ENCODE measurements around the gene DLGAP1. TPM values are rescaled to one million over a fixed set of nuclear protein-coding genes. Genes with fewer than 3 reads are reported as not detected.
"Not testable (repeated sequence)": the region's sequence is repeated elsewhere in the genome, so short reads cannot be mapped to it uniquely, and the experiment has no call there.

DLGAP1 gene
- under 1 TPM in 4 of 6 experiments, not detected in 2; 0.09 to 0.31 (median 0.18) TPM for total RNA-seq
- long read RNA-seq, result 0 reads

GRCh38 chr18:4455113-4455811, at the start of gene DLGAP1:
Gene DLGAP1, minus strand, starts transcription at chr18:4455307.
- intact Hi-C loops (cut with DNase I), result no loop called here
- no CpG with 5 or more reads among the region's 75 CpGs for WGBS (ENCODE audit: insufficient coverage, low coverage, low lambda C conversion rate, missing lambda C conversion rate)
- Histone ChIP-seq H3K4me3 (peak within 1 kb of the TSS in 1 of 3 donors; percentile 39), H3K9me3 (no peaks in the 10 kb centered on the region), H3K36me3 (no peaks in the 10 kb centered on the region), H3K27ac (no peak within 1 kb of the TSS), H3K4me1 (peaks cover 0 to 14% (median 0%) of the 10 kb centered on the region in 4 donors), H3K27me3 (no peaks in the 10 kb centered on the region)
- ATAC-seq (peak; percentile 65 to 89 (median 80)), DNase-seq (peak; percentile 41 to 64 (median 47))
- TF ChIP-seq CTCF (IDR thresholded peaks at IDR 0.05) (no peak), POLR2A (IDR thresholded peaks at IDR 0.05) (no peak)

- H3K4me1 ChIP-seq; H3K9me3 ChIP-seq; DNase-seq; ATAC-seq; H3K27me3 ChIP-seq; H3K4me3 ChIP-seq; H3K36me3 ChIP-seq; H3K27ac ChIP-seq; intact Hi-C loops (cut with DNase I): not testable (repeated sequence)
- 60% methylated on average over 3 of the region's 4 CpGs for WGBS (ENCODE audit: insufficient coverage, low coverage, low lambda C conversion rate, missing lambda C conversion rate)
Measured at GRCh38 chr18:4494703-4495284, 39.7 kb upstream of the DLGAP1 start.

- Histone ChIP-seq H3K27me3 (no peaks in the 10 kb centered on the region), H3K9me3 (no peaks in the 10 kb centered on the region), H3K27ac (no peak overlapping the region), H3K36me3 (no peaks in the 10 kb centered on the region), H3K4me1 (no peaks in the 10 kb centered on the region), H3K4me3 (no peak overlapping the region)
- no peak for DNase-seq
- WGBS (ENCODE audit: insufficient coverage, low coverage, low lambda C conversion rate, missing lambda C conversion rate), result 15% methylated on average over 3 of the region's 3 CpGs
- ATAC-seq, result no peak
- intact Hi-C loops (cut with DNase I), result no loop called here
- TF ChIP-seq POLR2A (IDR thresholded peaks at IDR 0.05), result no peak
- TF ChIP-seq CTCF (IDR thresholded peaks at IDR 0.05), result no peak
Measured at GRCh38 chr18:4468511-4468910, 13.4 kb upstream of the DLGAP1 start.

- Histone ChIP-seq H3K4me3 (peak overlapping the region in 1 of 3 donors; percentile 39), H3K9me3 (no peaks in the 10 kb centered on the region), H3K4me1 (peaks cover 0 to 14% (median 0%) of the 10 kb centered on the region in 4 donors), H3K36me3 (no peaks in the 10 kb centered on the region), H3K27ac (no peak overlapping the region), H3K27me3 (no peaks in the 10 kb centered on the region)
- intact Hi-C loops (cut with DNase I), result no loop called here
- peak in 2 of 3 donors; percentile 16 to 42 for DNase-seq
- peak in 2 of 4 donors; percentile 21 to 35 for ATAC-seq
- TF ChIP-seq CTCF (IDR thresholded peaks at IDR 0.05), result no peak
- TF ChIP-seq POLR2A (IDR thresholded peaks at IDR 0.05), result no peak
- 3% methylated on average over 8 of the region's 65 CpGs for WGBS (ENCODE audit: insufficient coverage, low coverage, low lambda C conversion rate, missing lambda C conversion rate)
Measured at GRCh38 chr18:4454537-4455112, 482 bp downstream of the DLGAP1 start.

All from right lobe of liver (tissue), 6 donors.